Adrenal gland (tissue), 12 donors: ENCODE results near the gene SVIL. TPM values are rescaled to one million over a fixed set of nuclear protein-coding genes. Genes with fewer than 3 reads are reported as not detected.

Experiments
- DNase-seq, 7 donors: peaks; one replicate each; pipeline ENCODE4 v3.0.0-alpha.2; 2019 to 2020
- H3K27ac ChIP-seq, 5 donors: fragments of 200-600 bp; sonication (generic) in 4 of 5; 1 replicate in 3 of 5; 2 replicates in 2 of 5; pipeline versions ENCODE4 v1.5.1 to v1.8.0; 2016 to 2020; ENCODE audit warnings: mild to moderate bottlenecking in 1 of 5
- H3K27me3 ChIP-seq: fragments of 200-600 bp; 2 replicates; pipeline ENCODE4 v1.8.0; 2021
- H3K36me3 ChIP-seq, 2 donors: fragments of 200-600 bp; replicated peaks in 1 of 2; 1 replicate in 1 of 2; 2 replicates in 1 of 2; pipeline versions ENCODE4 v1.5.1 to v1.8.0; 2018 to 2022
- H3K4me1 ChIP-seq, 2 donors: fragments of 200-600 bp; replicated peaks in 1 of 2; 1 replicate in 1 of 2; 2 replicates in 1 of 2; pipeline versions ENCODE4 v1.5.1 to v1.8.0; 2018 to 2021
- H3K4me3 ChIP-seq, 4 donors: fragments of 200-600 bp; sonication (generic) in 3 of 4; one replicate each; pipeline ENCODE4 v1.5.1; 2016 to 2018
- H3K9me3 ChIP-seq, 3 donors: fragments of 200-600 bp; sonication (generic) in 1 of 3; replicated peaks in 1 of 3; 1 replicate in 2 of 3; 2 replicates in 1 of 3; pipeline versions ENCODE4 v1.5.1 to v1.8.0; 2016 to 2021
- POLR2A ChIP-seq, 2 donors: fragments of 450-650 bp; IDR thresholded peaks; one replicate each; pipeline ENCODE4 v1.6.1; 2017; ENCODE audit warnings: antibody characterized with exemption in 2 of 2, mild to moderate bottlenecking in 2 of 2, moderate library complexity in 1 of 2
- WGBS, 4 donors: extraction: QIAGEN DNeasy Blood & Tissue Kit in 2 of 4; methylation state at CpG; one replicate each; pipeline versions ENCODE4 v1.1.5 to v1.1.7; 2013 to 2017; 5-methylcytosine and 5-hydroxymethylcytosine counted together
- intact Hi-C, 2 donors: fragments of 100-400 bp; cut with DNase I; formaldehyde crosslinking; loops; one replicate each; pipeline versions ENCODE4 v1.14.1 to v1.15.0; 2022 to 2023
- polyA plus RNA-seq, 3 donors: library from polyadenylated mRNA; stranded (reverse); fragments of 200-250 nt in 2 of 3; fragments of 350-450 nt in 1 of 3; fragmentation: Illumina TruSeq in 1 of 3; extraction: RNeasy Lipid Tissue Mini Kit (QIAGEN cat#74804) in 1 of 3; gene quantifications; one replicate each; pipeline ENCODE4 v1.2.3, GENCODE V29; 2013 to 2014
- total RNA-seq, 9 donors: library from RNA; depleted of rRNA in 4 of 9; stranded (reverse); fragments of >200 nt in 4 of 9; fragments of 120-200 nt in 1 of 9; fragmentation: NEBNext Ultra II Directional in 1 of 9; extraction: Animal tissue kit (Norgen Biotek cat#: 25700) in 1 of 9; gene quantifications; one replicate each; pipeline versions ENCODE4 v1.1.0 to v1.2.4, GENCODE V29; 2013 to 2023
- TF ChIP-seq, protein P1 (sequence below), 6 experiments: fragments of 450-650 bp in 4 of 6; fragments of 200-600 bp in 2 of 6; sonication (generic) in 1 of 6; IDR thresholded peaks; 1 replicate in 5 of 6; 2 replicates in 1 of 6; pipeline versions ENCODE4 v1.5.1 to v1.8.0; 2016 to 2021; ENCODE audit warnings: antibody characterized with exemption in 6 of 6, mild to moderate bottlenecking in 2 of 6, moderate library complexity in 1 of 6
- donor health status: healthy with polysubstance abuse.
- donor health status: Bipolar disorder and iron deficiency.
- donor health status: DM: yes; HTN: yes; CAD: no.
- donor health status: DM: no; HTN: no; CAD: no.
- donor health status: DM: no; HTN: no; CAD: no.
- donor health status: DM: yes; HTN: yes; CAD: no.

SVIL gene
- total and polyA plus RNA-seq, 12 donors, result 6.7 to 73.1 (median 26.0) TPM

DNA sequence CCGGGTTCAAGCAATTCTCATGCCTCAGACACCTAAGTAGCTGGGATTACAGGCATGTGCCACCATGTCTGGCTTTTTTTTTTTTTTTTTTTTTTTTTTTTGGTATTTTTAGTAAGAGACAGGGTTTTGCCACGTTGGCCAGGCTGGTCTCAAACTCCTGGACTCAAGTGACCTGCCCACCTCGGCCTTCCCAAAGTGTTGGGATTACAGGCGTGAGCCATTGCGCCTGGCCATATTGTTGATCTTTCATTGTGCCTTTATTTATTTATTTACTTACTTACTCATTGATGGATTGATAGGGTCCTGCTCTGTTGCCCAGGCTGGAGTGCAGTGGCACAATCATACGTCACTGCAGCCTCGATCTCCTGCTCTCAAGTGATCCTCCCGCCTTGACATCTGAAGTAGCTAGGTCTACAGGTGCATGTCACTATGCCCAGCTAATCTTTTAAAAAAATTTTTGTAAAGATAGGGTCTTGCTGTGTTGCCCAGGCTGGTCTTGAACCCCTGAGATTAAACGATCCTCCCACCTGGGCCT, 30.4 kb downstream of the SVIL start:
- peak in 2 of 7 donors; percentile 5 to 18 for DNase-seq
- intact Hi-C loops, result no loop called here
- H3K36me3 ChIP-seq, result no peaks in the 10 kb centered on the region
- WGBS, 4 donors, result 90 to 94% (median 91%) methylated on average over 9 of the region's 9 CpGs
- H3K4me3 ChIP-seq, result no peak overlapping the region
- no peaks in the 10 kb centered on the region for H3K27me3 ChIP-seq
- TF ChIP-seq, protein P1, sequence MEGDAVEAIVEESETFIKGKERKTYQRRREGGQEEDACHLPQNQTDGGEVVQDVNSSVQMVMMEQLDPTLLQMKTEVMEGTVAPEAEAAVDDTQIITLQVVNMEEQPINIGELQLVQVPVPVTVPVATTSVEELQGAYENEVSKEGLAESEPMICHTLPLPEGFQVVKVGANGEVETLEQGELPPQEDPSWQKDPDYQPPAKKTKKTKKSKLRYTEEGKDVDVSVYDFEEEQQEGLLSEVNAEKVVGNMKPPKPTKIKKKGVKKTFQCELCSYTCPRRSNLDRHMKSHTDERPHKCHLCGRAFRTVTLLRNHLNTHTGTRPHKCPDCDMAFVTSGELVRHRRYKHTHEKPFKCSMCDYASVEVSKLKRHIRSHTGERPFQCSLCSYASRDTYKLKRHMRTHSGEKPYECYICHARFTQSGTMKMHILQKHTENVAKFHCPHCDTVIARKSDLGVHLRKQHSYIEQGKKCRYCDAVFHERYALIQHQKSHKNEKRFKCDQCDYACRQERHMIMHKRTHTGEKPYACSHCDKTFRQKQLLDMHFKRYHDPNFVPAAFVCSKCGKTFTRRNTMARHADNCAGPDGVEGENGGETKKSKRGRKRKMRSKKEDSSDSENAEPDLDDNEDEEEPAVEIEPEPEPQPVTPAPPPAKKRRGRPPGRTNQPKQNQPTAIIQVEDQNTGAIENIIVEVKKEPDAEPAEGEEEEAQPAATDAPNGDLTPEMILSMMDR (IDR thresholded peaks at IDR 0.05), result no peak
- no peak for TF ChIP-seq POLR2A (IDR thresholded peaks at IDR 0.05)
- H3K27ac ChIP-seq, result no peak overlapping the region
- H3K4me1 ChIP-seq, result peaks cover 0 to 9% of the 10 kb centered on the region in 2 donors
- H3K9me3 ChIP-seq, result no peaks in the 10 kb centered on the region

DNA sequence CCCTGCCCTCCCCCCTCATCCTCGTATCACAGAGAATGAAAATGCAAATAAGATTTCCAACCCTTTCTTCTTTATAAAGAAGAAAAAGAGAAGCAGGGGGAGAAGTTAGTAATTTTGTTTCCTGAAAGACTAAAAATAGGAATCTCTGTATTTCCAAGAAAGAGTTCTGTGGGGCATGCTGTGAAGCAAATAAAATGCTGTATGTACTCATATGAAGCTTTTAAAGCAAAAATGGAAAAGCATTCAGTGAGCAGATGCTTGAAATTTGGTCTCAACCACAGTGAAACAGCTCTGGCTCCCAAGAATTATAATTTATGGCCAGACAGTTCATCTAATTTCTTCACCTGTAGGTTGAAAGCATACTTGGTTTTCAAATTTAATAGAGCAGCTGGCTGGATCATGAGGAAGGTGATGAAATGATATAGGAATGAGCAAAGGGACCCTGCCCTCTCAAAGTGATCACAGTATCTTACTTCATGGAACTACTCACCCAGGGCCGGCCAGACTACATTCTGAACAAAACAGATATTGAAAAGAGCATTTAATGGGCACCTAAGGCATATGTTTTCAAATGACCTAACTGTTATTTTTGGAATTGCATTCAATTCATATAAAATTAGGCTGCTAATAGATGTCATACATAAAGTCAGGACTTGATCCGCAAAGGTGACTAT, 31.4 kb downstream of the SVIL start:
- TF ChIP-seq, protein P1 (IDR thresholded peaks at IDR 0.05), result no peak
- TF ChIP-seq POLR2A (IDR thresholded peaks at IDR 0.05), result no peak
- intact Hi-C loops, result no loop called here
- Histone ChIP-seq H3K4me1 (peaks cover 3 to 19% of the 10 kb centered on the region in 2 donors), H3K36me3 (no peaks in the 10 kb centered on the region), H3K4me3 (no peak overlapping the region), H3K9me3 (no peaks in the 10 kb centered on the region), H3K27me3 (no peaks in the 10 kb centered on the region), H3K27ac (no peak overlapping the region)
- WGBS, 4 donors, result 74 to 82% (median 75%) methylated on average over 3 of the region's 3 CpGs
- DNase-seq, result peak in 1 of 7 donors; percentile 4

DNA sequence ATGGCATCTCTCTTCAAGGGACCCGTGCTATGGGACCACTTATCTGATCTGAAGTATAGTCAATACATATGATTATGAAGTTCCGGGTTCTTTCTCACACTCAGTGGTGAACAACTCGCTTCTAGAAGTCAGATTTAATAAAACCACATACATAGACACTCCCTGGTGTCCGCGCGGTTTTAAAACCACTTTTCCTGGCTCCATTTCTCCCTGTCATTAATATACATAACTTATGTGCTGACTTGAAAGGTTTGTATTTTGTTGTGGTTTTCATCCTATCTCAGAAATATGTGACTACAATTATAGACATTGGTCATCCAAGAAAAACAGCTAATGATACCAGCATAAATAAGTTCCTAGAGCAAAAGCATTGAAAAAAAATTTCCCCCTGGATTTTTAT, 34.0 kb downstream of the SVIL start:
- no peaks in the 10 kb centered on the region for H3K9me3 ChIP-seq
- 77 to 86% (median 81%) methylated on average over 6 of the region's 6 CpGs for WGBS, 4 donors
- intact Hi-C loops, result no loop called here
- H3K27me3 ChIP-seq, result no peaks in the 10 kb centered on the region
- no peak overlapping the region for H3K4me3 ChIP-seq
- H3K36me3 ChIP-seq, result no peaks in the 10 kb centered on the region
- no peak overlapping the region for H3K27ac ChIP-seq
- peak in 2 of 7 donors; percentile 3 to 8 for DNase-seq
- peaks cover 4 to 21% of the 10 kb centered on the region in 2 donors for H3K4me1 ChIP-seq
- no peak for TF ChIP-seq POLR2A (IDR thresholded peaks at IDR 0.05)
- TF ChIP-seq, protein P1 (IDR thresholded peaks at IDR 0.05), result no peak

DNA sequence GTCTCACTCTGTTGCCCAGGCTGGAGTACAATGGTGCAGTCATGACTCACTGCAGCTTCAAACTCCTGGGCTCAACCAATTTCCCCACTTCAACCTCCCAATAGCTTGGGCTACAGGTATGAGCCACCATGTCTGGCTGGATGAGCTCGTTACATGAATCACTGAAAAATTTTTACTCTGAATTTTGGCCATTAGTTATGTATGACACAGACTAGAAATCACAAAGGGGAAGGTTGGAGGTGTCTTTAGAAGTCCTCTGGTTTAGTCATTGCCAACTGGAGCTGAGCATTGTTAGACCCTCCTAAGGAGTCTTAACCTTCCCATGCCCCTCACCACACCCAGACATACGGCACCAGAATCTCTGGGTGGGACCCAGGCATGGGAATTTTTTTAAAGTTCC, 34.7 kb downstream of the SVIL start:
- 88 to 96% (median 93%) methylated on average over 1 to 2 of the region's 2 CpGs for WGBS, 4 donors
- Histone ChIP-seq H3K4me3 (no peak overlapping the region), H3K36me3 (no peaks in the 10 kb centered on the region), H3K9me3 (no peaks in the 10 kb centered on the region), H3K27ac (peak overlapping the region in 1 of 5 donors; percentile 87), H3K27me3 (no peaks in the 10 kb centered on the region), H3K4me1 (peaks cover 4 to 21% of the 10 kb centered on the region in 2 donors)
- peak in 1 of 7 donors; percentile 10 for DNase-seq
- TF ChIP-seq POLR2A (IDR thresholded peaks at IDR 0.05), result no peak
- TF ChIP-seq, protein P1 (IDR thresholded peaks at IDR 0.05), result no peak
- intact Hi-C loops, result no loop called here
